Natural killer cell (primary cell): ENCODE measurements around the gene ZNF681. TPM values are rescaled to one million over a fixed set of nuclear protein-coding genes. Genes with fewer than 3 reads are reported as not detected.

ENCODE experiments used
- ATAC-seq, 3 donors: fragments of 150-1000 bp in 2 of 3; fragments of 200-7000 bp in 1 of 3; cut with Tn5 transposase; 1 replicate in 1 of 3; 2 replicates in 2 of 3; pipeline ENCODE4 v1.10.0; 2021; ENCODE audit warnings: mild to moderate bottlenecking in 2 of 3, moderate library complexity in 2 of 3
- DNase-seq, 2 donors: peaks; one replicate each; pipeline versions ENCODE4 v3.0.0 to v3.0.0-alpha.2; 2013 to 2021; ENCODE audit warnings: mixed read lengths in 1 of 2
- H3K27ac ChIP-seq: one replicate; pipeline ENCODE4 v1.5.1; 2013; ENCODE audit warnings: mild to moderate bottlenecking, low read length
- H3K27me3 ChIP-seq: one replicate; pipeline ENCODE4 v1.6.1; 2013; ENCODE audit warnings: low read length; ENCODE audit not compliant: control insufficient read depth, insufficient read depth
- H3K36me3 ChIP-seq: one replicate; pipeline ENCODE4 v1.6.1; 2013; ENCODE audit warnings: low read length; ENCODE audit not compliant: control insufficient read depth, insufficient read depth
- H3K4me1 ChIP-seq: one replicate; pipeline ENCODE4 v1.6.1; 2013; ENCODE audit warnings: low read length; ENCODE audit not compliant: control insufficient read depth, insufficient read depth
- H3K4me3 ChIP-seq: one replicate; pipeline ENCODE4 v1.5.1; 2013; ENCODE audit warnings: low read length
- H3K9me3 ChIP-seq: one replicate; pipeline ENCODE4 v1.6.1; 2013; ENCODE audit warnings: low read length; ENCODE audit not compliant: control insufficient read depth, insufficient read depth
- H3K27ac Mint-ChIP-seq, 2 donors: one replicate each; pipeline ENCODE4 v1.8.0; 2022; ENCODE audit warnings: mild to moderate bottlenecking in 2 of 2, mixed read lengths in 2 of 2, moderate library complexity in 1 of 2
- H3K27me3 Mint-ChIP-seq, 2 donors: one replicate each; pipeline ENCODE4 v1.8.0; 2022; ENCODE audit warnings: low read depth in 2 of 2, mixed read lengths in 2 of 2
- H3K36me3 Mint-ChIP-seq: one replicate; pipeline ENCODE4 v1.8.0; 2022; ENCODE audit warnings: mixed read lengths
- H3K4me1 Mint-ChIP-seq, 2 donors: one replicate each; pipeline ENCODE4 v1.8.0; 2022; ENCODE audit warnings: mixed read lengths in 2 of 2
- H3K4me3 Mint-ChIP-seq: one replicate; pipeline ENCODE4 v1.8.0; 2022; ENCODE audit warnings: mild to moderate bottlenecking, moderate library complexity, mixed read lengths
- H3K9me3 Mint-ChIP-seq, 2 donors: one replicate each; pipeline ENCODE4 v1.8.0; 2022; ENCODE audit warnings: mixed read lengths in 2 of 2
- CTCF ChIP-seq: fragments of 200-600 bp; IDR thresholded peaks from one replicate; pipeline ENCODE4 v1.8.0; 2022; ENCODE audit warnings: antibody characterized with exemption
- WGBS: methylation state at CpG from one replicate; pipeline ENCODE4 v1.1.7; 2013; ENCODE audit warnings: missing lambda C conversion rate; ENCODE audit not compliant: insufficient coverage; 5-methylcytosine and 5-hydroxymethylcytosine counted together
- intact Hi-C: fragments of 100-400 bp; cut with micrococcal nuclease; formaldehyde crosslinking; loops from one replicate; pipeline ENCODE4 v1.14.2; 2022
- total RNA-seq, 4 donors: library from RNA; stranded (reverse); fragments of 120-200 nt in 1 of 4; gene quantifications; one replicate each; pipeline versions ENCODE4 v1.2.3 to v1.2.4, GENCODE V29; 2013 to 2022

Gene ZNF681
- total RNA-seq, 3 donors from 2014 or later (not counting 1 experiment from before 2014, with no cell fraction given), result 1.2 to 2.3 (median 1.9) TPM

DNA sequence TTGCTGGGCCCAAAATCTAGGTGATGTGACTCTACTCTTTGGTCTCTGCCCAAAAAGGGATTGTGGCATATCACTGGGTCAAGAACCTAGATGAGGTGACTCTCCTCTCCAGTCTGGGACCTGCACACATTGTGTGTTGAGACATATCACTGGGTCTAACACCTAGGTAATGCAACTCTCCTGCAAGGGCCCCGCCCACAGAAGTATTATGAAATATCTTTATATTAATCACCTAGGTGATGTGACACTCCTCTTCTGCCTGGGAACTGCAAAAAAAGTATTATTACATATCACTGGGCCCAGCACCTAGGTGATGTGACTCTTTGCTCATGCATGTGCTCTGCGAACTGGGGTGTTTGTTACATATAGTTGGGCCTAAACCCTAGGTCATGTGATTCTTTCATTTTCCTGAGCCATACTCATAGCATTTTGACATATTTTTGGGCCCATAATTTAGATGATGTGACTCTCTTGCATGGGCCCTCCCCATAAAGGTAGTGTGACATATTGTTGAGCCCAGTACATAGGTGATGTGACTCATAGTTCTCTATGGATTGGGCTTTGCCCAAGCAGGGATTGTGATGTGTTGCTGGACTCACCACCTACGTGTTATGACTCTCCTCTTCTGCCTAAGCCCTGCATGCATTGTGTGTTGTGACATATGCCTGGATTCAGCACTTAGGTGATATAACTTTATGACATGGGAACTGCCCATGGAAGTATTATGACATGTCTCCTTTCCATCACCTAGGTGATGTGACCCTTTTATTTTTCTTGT is 11.2 kb upstream of the ZNF681 start:
- Histone ChIP-seq H3K4me3 (no peak overlapping the region), H3K4me1 (no peaks in the 10 kb centered on the region), H3K9me3 (no peaks in the 10 kb centered on the region), H3K36me3 (no peaks in the 10 kb centered on the region), H3K27me3 (no peaks in the 10 kb centered on the region), H3K27ac (no peak overlapping the region)
- TF ChIP-seq CTCF, result no peak
- ATAC-seq (no peak), DNase-seq (no peak)
- Mint-ChIP-seq H3K9me3 (no peaks in the 10 kb centered on the region), H3K4me1 (peaks cover 11 to 18% of the 10 kb centered on the region in 2 donors), H3K27ac (no peak overlapping the region), H3K36me3 (no peaks in the 10 kb centered on the region), H3K4me3 (no peak overlapping the region), H3K27me3 (no peaks in the 10 kb centered on the region)
- intact Hi-C loops, result no loop called here
- WGBS, result 95% methylated on average over 3 of the region's 3 CpGs

- Mint-ChIP-seq H3K27me3 (no peaks in the 10 kb centered on the region), H3K4me1 (peaks cover 31 to 32% of the 10 kb centered on the region in 2 donors), H3K27ac (no peak overlapping the region), H3K36me3 (no peaks in the 10 kb centered on the region), H3K9me3 (no peaks in the 10 kb centered on the region), H3K4me3 (no peak overlapping the region)
- Histone ChIP-seq H3K36me3 (no peaks in the 10 kb centered on the region), H3K9me3 (no peaks in the 10 kb centered on the region), H3K27me3 (no peaks in the 10 kb centered on the region), H3K4me1 (peaks cover 11% of the 10 kb centered on the region), H3K4me3 (no peak overlapping the region), H3K27ac (no peak overlapping the region)
- intact Hi-C loops, result no loop called here
- no peak for DNase-seq
- 82% methylated on average over 13 of the region's 13 CpGs for WGBS
- no peak for ATAC-seq
- TF ChIP-seq CTCF, result no peak
These were observed 8.3 kb upstream of the ZNF681 start for GRCh38 chr19:23766951-23767350.

DNA sequence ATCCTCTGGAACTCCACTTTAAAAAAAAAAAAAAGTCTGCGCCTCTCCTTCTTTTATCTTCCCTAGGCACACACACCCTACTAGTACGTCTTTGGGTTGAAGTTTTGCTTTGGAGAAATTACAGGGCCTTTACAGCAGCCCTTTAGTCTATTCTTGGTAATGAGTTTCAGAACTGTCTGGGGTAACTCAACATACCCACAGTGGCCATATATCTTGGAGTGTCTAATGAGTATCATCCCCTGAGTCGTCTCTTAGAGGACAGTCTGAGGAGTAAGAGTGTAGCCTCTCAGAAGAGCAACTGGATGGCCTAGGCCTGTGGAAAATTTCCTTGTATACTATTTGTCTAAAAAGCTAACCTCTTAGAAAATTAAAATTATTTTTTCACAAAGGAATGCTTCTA is 6.1 kb upstream of the ZNF681 start:
- Histone ChIP-seq H3K27me3 (no peaks in the 10 kb centered on the region), H3K4me3 (no peak overlapping the region), H3K36me3 (no peaks in the 10 kb centered on the region), H3K4me1 (peaks cover 15% of the 10 kb centered on the region), H3K27ac (no peak overlapping the region), H3K9me3 (no peaks in the 10 kb centered on the region)
- intact Hi-C loops, result no loop called here
- Mint-ChIP-seq H3K27ac (peak overlapping the region; percentile 70 to 82), H3K36me3 (no peaks in the 10 kb centered on the region), H3K4me3 (peak overlapping the region; percentile 95), H3K27me3 (no peaks in the 10 kb centered on the region), H3K9me3 (no peaks in the 10 kb centered on the region), H3K4me1 (peaks cover 28 to 32% of the 10 kb centered on the region in 2 donors)
- no peak for ATAC-seq
- WGBS, result no CpG with 5 or more reads among the region's 3 CpGs
- DNase-seq, result no peak
- no peak for TF ChIP-seq CTCF
